Measurements from ENCODE around the gene TACR2. TPM values are rescaled to one million over a fixed set of nuclear protein-coding genes. Genes with fewer than 3 reads are reported as not detected.

Gene TACR2
- total and polyA plus RNA-seq, 2 of the 13 experiments (the other 11 are each of a cell fraction or from before 2014, with no cell fraction given): 0.04 TPM; not detected in 1

- H3K27ac ChIP-seq (ENCODE audit: extremely low read length, insufficient read depth, low read length): no peak overlapping the region
- H3K4me3 ChIP-seq (replicated peaks in 1 of 3; ENCODE audit: insufficient read depth in 1 of 3, low read depth in 2 of 3, low read length in 3 of 3): no peak overlapping the region
- in situ Hi-C loops (cut with HindIII; ENCODE audit: extremely low pct_ligation_motif_present, low pct_unique_long_range_greater_than_20kb): no loop called here
- intact Hi-C loops (cut with micrococcal nuclease; ENCODE audit: unreplicated experiment): no loop called here
- no peak overlapping the region for H2AFZ ChIP-seq (ENCODE audit: low read length)
- no peaks in the 10 kb centered on the region for H3K36me3 ChIP-seq (replicated peaks in 1 of 2; ENCODE audit: control insufficient read depth in 1 of 2, insufficient read depth in 2 of 2, low read length in 2 of 2)
- no peaks in the 10 kb centered on the region for H3K9me3 ChIP-seq (ENCODE audit: low read length)
- H4K20me1 ChIP-seq (ENCODE audit: insufficient read depth, low read length): no peaks in the 10 kb centered on the region
- H3K79me2 ChIP-seq (ENCODE audit: insufficient read depth, low read length): no peaks in the 10 kb centered on the region
- no peak overlapping the region for H3K9ac ChIP-seq (ENCODE audit: insufficient read depth, low read depth, low read length)
- no peak overlapping the region for H3K4me2 ChIP-seq (ENCODE audit: low read depth, low read length)
- ChIA-PET POLR2A (no interaction called here), CTCF (ENCODE audit: low intra/inter-chr PET ratio, low total read pairs) (no interaction called here)
- H3K27me3 ChIP-seq (ENCODE audit: control insufficient read depth in 1 of 2, insufficient read depth in 2 of 2, low read length in 2 of 2): peaks cover 0 to 3% of the 10 kb centered on the region in 2 experiments; a peak in 2 of 5 replicates
- no peak for TF ChIP-seq ZNF749 (CRISPR knock-in tag; IDR thresholded peaks at IDR 0.05; ENCODE audit: borderline replicate concordance)
- no peak for TF ChIP-seq TEF (CRISPR knock-in tag; IDR thresholded peaks at IDR 0.05)
- FAIRE-seq (no peak), DNase-seq (ENCODE audit: low spot score) (no peak), ATAC-seq (no peak)
- peaks cover 31% of the 10 kb centered on the region for H3K4me1 ChIP-seq (ENCODE audit: insufficient read depth, low read length)
- no TSS peak for BruUV-seq (replicated peaks)
- WGBS (ENCODE audit: low lambda C conversion rate): 49% methylated on average over 4 of the region's 6 CpGs
Measured at GRCh38 chr10:69452676-69453415, 36.1 kb upstream of the TACR2 start.

DNA sequence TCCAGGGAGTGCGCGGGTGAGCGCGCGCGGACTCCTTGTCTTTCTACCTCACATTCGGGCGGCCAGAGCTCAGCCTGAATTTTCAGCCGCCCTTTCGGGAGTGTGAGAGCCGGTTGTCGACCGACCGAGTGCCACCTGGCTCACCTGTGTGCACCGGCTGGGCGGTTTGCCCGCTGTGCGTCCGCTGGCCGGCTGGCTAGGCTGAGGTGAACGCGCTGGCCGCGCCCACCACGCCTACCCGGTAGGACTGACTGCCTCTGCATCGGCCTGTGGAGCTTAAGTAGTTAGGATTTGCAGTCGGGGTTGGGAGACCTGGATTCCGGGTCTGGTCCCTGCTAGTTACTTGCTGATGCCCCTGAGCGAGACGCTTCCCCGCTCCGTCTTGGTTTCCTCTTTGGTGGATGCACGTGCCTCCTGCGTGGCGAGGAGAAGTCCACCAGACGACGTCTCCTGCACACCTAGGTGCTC, 35.1 kb upstream of the TACR2 start:
- H3K27me3 ChIP-seq (ENCODE audit: control insufficient read depth in 1 of 2, insufficient read depth in 2 of 2, low read length in 2 of 2): peaks cover 0 to 3% of the 10 kb centered on the region in 2 experiments; a peak in 2 of 5 replicates
- H4K20me1 ChIP-seq (ENCODE audit: insufficient read depth, low read length): no peaks in the 10 kb centered on the region
- WGBS (ENCODE audit: low lambda C conversion rate): 45% methylated on average over 16 of the region's 38 CpGs
- H3K27ac ChIP-seq (ENCODE audit: extremely low read length, insufficient read depth, low read length): no peak overlapping the region
- ATAC-seq: peak; percentile 7
- no TSS peak for BruUV-seq (replicated peaks)
- peak overlapping the region; percentile 34; the same call in 1 of the 2 replicates for H3K9ac ChIP-seq (ENCODE audit: insufficient read depth, low read depth, low read length)
- H3K9me3 ChIP-seq (ENCODE audit: low read length): no peaks in the 10 kb centered on the region
- H3K79me2 ChIP-seq (ENCODE audit: insufficient read depth, low read length): no peaks in the 10 kb centered on the region
- H3K36me3 ChIP-seq (replicated peaks in 1 of 2; ENCODE audit: control insufficient read depth in 1 of 2, insufficient read depth in 2 of 2, low read length in 2 of 2): no peaks in the 10 kb centered on the region
- in situ Hi-C loops (cut with HindIII; ENCODE audit: extremely low pct_ligation_motif_present, low pct_unique_long_range_greater_than_20kb): no loop called here
- H3K4me3 ChIP-seq (replicated peaks in 1 of 3; ENCODE audit: insufficient read depth in 1 of 3, low read depth in 2 of 3, low read length in 3 of 3): peak overlapping the region; percentile 50 to 74 (median 52); a peak in 5 of 6 replicates
- H3K4me2 ChIP-seq (ENCODE audit: low read depth, low read length): peak overlapping the region; percentile 95
- intact Hi-C loops (cut with micrococcal nuclease; ENCODE audit: unreplicated experiment): no loop called here
- no peak overlapping the region for H2AFZ ChIP-seq (ENCODE audit: low read length)
- no peak for DNase-seq (ENCODE audit: low spot score)
- CTCF ChIA-PET (ENCODE audit: low intra/inter-chr PET ratio, low total read pairs): no interaction called here
- FAIRE-seq: no peak
- peaks cover 42% of the 10 kb centered on the region for H3K4me1 ChIP-seq (ENCODE audit: insufficient read depth, low read length)
- POLR2A ChIA-PET: no interaction called here
- TF ChIP-seq, protein P1, sequence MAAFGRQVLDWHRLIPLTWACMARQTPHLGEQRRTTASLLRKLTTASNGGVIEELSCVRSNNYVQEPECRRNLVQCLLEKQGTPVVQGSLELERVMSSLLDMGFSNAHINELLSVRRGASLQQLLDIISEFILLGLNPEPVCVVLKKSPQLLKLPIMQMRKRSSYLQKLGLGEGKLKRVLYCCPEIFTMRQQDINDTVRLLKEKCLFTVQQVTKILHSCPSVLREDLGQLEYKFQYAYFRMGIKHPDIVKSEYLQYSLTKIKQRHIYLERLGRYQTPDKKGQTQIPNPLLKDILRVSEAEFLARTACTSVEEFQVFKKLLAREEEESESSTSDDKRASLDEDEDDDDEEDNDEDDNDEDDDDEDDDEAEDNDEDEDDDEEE (CRISPR knock-in tag; IDR thresholded peaks at IDR 0.05): no peak
- TF ChIP-seq, protein P2, sequence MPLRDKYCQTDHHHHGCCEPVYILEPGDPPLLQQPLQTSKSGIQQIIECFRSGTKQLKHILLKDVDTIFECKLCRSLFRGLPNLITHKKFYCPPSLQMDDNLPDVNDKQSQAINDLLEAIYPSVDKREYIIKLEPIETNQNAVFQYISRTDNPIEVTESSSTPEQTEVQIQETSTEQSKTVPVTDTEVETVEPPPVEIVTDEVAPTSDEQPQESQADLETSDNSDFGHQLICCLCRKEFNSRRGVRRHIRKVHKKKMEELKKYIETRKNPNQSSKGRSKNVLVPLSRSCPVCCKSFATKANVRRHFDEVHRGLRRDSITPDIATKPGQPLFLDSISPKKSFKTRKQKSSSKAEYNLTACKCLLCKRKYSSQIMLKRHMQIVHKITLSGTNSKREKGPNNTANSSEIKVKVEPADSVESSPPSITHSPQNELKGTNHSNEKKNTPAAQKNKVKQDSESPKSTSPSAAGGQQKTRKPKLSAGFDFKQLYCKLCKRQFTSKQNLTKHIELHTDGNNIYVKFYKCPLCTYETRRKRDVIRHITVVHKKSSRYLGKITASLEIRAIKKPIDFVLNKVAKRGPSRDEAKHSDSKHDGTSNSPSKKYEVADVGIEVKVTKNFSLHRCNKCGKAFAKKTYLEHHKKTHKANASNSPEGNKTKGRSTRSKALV (CRISPR knock-in tag; IDR thresholded peaks at IDR 0.05): 0 out of 2 replicates have a peak, but pooled peaks have one; percentile 45
- no peak for TF ChIP-seq SAP130 (CRISPR knock-in tag; IDR thresholded peaks at IDR 0.05; ENCODE audit: low read depth)
- no peak for TF ChIP-seq PRMT3 (CRISPR knock-in tag; IDR thresholded peaks at IDR 0.05; ENCODE audit: borderline replicate concordance, low read depth)
- TF ChIP-seq ZNF569 (CRISPR knock-in tag; IDR thresholded peaks at IDR 0.05; ENCODE audit: borderline replicate concordance): no peak
- TF ChIP-seq ZBTB46 (CRISPR knock-in tag; IDR thresholded peaks at IDR 0.05; ENCODE audit: borderline replicate concordance): no peak
- 0 out of 2 replicates have a peak, but pooled peaks have one; percentile 27 for TF ChIP-seq KDM5B (CRISPR knock-in tag; IDR thresholded peaks at IDR 0.05; ENCODE audit: borderline replicate concordance)

All from HepG2 (cell line).